ENCODE data around the gene SDCCAG8.
"Not testable (repeated sequence)": the region's sequence is repeated elsewhere in the genome, so short reads cannot be mapped to it uniquely, and the experiment has no call there.

SDCCAG8 gene

DNA sequence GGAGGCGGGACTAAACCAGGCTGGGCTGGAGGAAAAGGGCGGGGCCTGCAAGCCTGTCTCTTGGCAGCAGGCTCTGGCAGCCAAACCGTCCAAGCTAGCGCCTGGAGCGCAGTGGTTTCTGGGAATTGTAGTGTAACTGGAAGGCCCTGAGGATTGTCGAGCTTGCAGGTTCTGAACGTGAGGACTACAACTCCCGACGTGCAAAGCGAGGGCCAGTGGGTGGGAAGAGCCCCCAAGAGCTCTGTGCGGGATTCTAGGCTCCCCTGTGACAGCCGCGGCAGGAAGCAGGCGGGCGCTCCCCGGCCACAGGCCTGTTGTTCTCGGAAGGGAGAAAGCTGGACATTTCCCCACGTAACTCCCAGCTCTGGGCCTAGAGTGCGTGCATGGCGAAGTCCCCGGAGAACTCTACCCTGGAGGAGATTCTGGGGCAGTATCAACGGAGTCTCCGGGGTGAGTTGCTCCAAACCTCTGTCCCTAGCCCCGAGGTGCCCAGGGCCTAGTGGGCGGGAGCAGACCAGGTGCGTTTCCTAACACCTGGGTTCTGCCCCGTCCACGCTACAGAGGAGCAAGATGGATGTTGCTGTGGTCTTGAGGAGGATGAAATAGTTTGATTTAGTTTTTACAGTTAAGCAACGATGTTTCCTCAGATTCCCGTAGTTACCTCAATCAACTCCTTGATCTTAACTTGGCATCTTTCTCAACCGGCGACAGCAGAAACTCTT lies at the start of gene SDCCAG8:
Gene SDCCAG8, plus strand, starts transcription at position 251 of the 722 bp plus-strand sequence. Its CDS starts 133 bp downstream, at position 384.
- DNase-seq (ENCODE audit: low spot score): peak; percentile 99

DNA sequence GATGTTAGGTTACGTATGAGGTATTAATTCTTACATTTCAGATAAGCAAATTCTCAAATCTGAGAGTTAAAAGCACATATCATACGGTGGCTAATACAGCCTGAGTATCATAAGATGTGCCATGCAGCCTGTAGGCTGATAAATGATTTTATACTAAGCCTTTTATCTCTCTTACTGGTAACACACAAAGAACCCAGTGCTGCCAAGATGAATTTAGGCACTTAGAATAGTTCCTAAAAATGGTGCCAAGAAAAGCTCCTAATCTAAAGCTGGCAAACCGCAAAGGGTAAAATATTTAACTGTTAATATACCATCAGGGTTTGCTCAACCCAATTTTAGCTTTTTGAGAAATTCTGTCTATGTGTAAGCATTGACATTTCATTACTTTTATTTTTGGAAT lies 43.9 kb upstream of the SDCCAG8 start:
- not testable (repeated sequence) for DNase-seq (ENCODE audit: low spot score)

DNA sequence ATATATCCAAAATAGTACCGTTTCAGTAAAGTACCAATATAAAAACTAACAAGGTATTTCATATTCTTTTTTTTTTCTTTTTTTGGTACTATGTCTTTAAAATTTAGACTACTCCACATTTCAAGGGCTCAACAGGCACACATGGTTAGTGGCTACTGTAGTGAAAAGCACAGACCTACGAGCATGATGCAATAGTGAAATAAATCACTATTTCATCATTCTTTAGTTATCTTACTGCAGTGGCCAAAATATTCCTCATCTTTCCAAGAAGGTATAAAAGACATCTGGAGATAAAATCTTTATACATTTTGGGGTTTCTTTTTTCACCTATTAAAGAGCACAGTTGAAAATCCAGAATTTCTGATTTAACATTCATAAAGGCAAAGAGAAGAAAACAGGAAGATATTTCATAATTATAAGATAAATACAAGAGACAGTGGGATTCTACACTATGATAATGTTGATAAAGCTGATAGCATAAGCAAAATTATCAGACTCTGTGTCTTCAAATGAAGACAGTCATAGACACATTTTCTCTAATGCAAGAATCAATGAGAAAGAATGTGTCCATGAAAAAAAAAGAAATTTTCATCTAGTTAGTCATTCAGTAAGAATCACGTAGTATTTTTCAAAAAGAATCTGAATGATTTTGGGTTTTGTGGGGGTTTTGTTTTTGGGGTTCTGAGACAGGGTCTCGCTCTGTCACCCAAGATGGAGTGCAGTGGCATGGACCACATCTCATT lies 42.6 kb upstream of the SDCCAG8 start:
- no peak for DNase-seq (ENCODE audit: low spot score)

DNA sequence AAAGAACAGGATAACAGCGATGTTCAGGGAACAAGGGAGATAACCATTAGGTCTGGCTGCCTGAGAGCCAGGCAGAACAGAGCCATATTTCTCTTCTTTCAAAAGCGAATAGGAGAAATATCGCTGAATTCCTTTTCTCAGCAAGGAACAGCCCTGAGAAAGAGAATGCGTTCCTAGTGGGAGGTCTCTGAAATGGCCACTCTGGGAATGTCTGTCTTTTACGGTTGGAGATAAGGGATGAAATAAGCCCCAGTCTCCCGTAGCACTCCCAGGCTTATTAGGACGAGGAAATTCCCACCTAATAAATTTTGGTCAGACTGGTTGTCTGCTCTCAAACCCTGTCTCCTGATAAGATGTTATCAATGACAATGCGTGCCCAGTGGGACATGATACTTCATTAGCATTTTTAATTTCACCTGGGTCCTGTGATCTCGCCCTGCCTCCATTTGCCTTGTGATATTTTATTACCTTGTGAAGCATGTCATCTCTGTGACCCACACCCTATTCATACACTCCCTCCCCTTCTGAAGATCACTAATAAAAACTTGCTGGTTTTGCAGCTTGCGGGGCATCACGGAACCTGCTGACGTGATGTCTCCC lies 40.5 kb upstream of the SDCCAG8 start:
- DNase-seq (ENCODE audit: low spot score): not testable (repeated sequence)

DNA sequence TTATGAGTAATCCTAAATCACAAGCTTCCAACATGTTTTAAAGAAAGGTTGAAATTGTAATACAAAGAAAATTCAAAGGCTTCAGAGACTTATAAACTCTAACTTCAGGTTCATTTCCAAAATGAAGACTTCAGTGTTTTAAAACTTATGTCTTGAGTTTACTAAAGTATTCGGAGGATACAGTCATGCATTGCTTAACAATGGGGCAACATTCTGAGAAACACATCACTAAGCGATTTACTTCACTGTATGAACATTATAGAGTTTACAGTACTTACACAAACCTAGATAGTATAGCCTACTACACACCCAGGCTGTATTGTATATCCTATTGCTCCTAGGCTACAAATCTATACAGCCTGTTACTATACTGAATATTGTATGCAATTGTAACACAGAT lies 39.1 kb upstream of the SDCCAG8 start:
- no peak for DNase-seq (ENCODE audit: low spot score)

DNA sequence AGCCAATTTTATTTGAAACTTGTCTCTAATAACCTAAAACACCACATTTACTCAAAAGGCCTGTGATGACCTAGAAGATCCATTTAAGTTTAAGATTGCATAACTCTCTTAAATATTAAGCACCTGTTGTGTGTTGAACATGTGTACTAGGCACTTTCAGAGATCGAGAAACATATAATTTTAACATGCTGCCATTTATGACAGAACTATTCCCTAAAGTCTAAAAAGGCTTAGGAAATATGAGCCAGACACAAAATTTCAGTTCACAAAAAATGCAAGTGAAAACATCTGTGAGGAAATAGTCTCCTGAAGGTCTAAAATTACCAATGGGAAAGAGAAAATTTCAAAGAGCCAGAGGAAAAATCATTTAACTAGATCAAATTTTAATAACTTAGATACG lies 38.5 kb upstream of the SDCCAG8 start:
- no peak for DNase-seq (ENCODE audit: low spot score)

DNA sequence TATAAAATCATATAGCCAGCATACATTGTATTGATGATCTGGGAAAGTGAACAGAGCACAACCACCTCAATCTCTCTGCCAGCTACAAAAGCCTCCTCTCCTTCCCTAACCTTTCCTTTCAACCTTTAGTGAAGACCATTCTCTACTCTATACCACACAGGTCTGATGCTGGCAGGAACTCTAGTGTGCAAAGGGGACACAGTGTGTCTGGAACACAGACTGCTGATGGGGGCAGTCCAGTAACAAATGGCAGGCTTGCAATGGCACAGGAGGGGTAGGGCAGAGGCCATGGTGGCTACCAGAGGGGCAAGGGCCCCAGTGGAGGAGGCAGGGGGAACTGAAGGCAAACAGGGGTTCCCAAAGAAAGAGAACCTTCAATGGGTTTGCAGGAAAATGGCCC lies 37.8 kb upstream of the SDCCAG8 start:
- DNase-seq (ENCODE audit: low spot score): no peak

DNA sequence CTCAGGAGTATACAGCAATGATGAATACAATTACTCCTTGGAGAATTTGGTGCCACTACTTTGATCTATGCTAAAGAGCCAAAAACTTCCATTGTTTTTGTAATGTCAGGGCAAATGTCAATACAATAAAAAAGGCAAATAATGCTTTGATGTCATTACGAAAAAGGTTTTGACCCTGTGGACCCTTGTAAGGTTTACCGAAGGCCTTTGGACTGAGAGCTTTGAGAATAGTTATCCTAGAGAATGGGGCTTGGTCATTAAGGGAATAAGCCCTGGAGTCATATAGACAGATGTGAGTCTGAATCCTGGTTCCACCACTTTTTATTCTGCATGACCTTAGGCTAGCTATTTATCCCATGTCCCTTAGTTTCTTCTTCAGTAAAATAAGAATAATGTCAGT lies 28.2 kb upstream of the SDCCAG8 start:
- no peak for DNase-seq (ENCODE audit: low spot score)

DNA sequence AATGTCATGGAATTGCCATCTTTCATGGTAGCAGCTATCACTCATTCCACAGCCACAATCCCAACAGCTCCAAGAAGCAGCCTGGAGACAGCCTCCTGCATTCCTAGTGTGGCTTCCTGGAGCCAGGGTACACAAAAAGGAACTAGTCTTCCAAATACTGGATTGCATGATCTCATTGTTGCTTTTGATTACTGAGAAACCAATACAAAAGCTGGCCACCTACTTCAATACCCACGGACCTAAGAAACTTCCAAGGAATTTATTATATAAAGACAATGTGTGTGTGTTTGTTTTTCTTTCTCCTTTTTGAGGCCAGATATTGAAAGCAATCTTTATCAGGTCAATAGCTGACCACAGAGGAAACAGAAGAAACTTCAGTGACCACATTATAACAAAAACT lies 26.3 kb upstream of the SDCCAG8 start:
- DNase-seq (ENCODE audit: low spot score): no peak

DNA sequence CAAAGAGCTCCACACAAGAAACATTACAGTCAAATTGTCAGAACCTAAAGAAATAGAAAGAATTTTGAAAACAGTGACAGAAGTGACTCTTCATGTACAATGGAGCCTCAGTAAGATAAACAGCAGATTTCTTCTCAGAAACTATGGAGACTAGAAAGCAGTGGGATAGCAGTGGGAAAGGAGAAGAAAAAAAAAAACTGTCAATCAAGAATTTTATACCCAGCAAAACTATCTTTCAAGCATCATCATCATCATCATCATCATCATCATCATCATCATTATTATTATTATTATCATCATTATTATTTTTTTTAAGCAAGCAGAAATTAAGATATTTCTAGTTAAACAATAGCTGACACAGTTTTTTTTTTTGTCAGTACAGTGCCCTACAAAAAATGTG lies 24.9 kb upstream of the SDCCAG8 start:
- peak; percentile 16 for DNase-seq (ENCODE audit: low spot score)

DNA sequence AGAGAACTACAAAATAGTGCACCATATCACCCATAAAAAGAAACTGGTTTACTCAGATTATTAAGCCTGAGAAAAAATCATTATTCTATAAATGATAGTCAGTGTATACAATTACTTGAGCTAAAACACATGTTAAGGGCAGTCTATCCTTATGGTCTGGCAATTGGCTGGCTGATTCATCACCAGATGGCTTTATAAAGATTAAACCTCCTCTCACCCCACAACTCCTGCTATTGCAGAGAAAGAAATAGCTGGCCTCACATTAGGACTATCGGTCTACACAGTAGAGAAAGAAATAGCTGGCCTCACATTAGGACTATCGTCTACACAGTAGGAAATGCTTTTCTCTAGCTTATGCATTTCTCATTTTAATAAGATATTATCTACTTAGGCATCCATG lies 21.9 kb upstream of the SDCCAG8 start:
- no peak for DNase-seq (ENCODE audit: low spot score)

DNA sequence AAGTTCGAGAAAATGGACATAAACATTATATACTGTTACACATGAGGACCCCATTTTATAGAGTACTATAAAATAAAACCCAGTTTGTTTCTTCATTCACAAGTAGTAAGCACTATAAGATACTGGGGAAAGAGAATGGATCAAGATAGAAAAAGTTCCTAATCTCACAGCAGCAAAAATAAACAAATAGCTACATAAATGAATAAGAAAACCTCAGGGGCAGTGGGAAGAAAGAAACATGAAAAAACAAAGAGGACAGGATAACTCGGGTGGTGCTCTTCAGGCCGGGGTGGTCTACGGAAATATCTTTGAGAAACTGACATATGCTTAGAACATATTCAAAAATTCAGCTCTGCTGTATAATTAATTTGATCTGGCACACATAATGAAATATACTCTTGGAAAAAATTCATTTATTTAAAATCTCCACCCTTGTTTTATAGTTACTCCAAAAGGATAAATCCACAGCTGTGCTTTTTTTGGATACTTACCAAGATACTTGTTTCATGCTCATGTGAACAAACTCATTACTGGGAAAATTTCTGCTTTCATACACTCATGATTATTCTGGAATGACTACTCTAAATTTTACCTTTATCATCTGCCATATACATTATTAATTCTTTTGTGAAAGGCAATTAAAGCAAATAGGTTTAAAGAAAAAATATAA lies 20.7 kb upstream of the SDCCAG8 start:
- no peak for DNase-seq (ENCODE audit: low spot score)

DNA sequence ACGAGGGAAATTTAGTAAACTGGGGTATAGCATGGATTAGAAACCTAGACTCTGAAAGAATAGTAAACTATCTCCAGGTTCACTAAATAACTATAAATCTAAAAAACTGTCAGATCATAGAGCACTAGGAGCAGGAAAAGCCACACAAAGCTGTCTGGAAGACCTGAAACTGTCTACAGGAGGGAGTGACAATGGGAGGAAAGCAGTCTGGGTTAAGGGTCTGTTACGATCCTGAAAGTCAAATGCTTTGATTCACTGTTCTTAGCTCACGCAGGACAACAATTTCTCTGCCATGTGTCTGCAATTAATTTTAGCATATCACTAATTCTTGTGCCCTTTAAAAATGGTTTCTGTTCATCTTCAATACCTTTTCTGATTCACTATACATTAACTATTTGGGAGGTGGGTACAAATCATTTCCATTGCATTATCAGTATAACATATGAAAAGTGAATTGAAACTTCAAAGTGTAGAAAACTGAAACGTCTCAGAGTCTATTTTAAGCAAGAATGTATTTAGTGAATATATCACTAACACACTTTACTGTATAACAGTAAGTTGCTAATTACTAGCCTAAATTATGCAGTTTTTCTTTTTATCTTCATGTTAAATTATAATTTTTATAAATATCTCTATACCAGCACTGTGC lies 19.1 kb upstream of the SDCCAG8 start:
- no peak for DNase-seq (ENCODE audit: low spot score)

DNA sequence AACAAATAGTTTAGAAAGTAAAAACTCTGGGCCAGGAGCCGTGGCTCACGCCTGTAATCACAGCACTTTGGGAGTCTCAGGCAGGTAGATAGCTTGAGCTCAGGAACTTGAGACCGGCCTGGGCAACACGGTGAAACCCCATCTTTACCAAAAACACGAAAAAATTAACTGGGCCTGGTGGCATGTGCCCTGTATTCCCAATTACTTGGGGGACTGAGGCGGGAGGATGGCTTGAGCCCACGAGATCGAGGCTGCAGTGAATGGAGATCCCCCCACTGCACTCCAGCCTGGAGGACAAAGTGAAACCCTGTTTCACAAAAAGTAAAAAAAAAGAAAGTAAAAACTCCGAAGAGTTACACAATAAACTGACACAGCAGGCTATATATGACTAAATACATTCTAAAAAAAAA lies 11.4 kb upstream of the SDCCAG8 start:
- DNase-seq (ENCODE audit: low spot score): no peak

DNA sequence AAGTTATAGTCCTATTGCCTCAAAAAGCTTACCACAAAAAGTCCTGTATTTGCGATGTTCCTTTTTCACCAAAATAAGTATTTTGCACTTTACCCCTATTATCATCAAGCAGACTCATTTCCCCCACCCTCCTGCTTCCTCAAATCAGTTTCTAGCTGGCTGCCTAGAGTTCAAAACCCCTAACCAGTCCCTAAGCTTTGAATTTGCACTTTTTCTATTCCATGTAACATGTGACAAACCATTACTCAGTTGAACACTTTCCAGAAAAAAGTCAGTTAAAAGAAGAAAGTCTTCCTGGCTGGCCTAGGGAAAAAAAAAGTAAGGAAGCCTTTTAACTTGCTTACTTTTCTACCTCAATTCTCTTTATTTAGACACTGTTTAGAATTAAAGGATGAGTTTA lies 8.9 kb upstream of the SDCCAG8 start:
- no peak for DNase-seq (ENCODE audit: low spot score)

DNA sequence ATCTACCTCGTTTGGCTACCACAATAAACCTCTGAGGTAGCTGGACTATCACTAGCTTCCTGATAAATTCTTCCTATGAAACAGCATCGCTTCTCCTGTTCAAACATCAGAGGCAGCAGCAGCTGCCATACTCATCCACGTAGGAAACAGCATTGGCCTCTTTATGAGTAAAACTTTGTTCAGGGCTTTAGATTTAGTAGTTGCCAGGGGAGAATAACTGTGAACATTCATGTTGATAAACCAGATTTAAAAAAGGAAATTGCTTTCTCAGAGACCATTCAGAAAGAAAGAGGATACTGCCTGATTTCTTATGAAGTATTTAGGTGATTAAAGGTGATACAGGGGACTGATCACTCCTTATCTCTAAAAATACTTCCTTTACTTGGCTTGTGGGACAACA lies 7.9 kb upstream of the SDCCAG8 start:
- DNase-seq (ENCODE audit: low spot score): no peak

DNA sequence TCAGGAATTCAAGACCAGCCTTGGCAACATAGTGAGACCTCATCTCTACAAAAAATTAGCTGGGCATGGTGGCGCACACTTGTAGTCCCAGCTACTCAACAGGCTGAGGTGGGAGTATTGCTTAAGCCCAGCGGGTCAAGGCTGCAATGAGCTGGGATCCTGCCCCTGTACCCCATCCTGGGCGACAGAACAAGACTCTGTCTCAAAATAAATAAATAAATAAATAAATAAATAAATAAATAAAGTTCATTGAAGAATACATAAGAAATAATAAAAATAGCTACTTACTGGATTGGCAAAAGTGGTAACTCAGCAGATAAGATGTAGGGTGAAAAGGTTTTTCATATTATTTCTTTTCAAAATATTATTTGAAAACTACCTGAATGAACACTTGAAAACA lies 6.6 kb upstream of the SDCCAG8 start:
- DNase-seq (ENCODE audit: low spot score): no peak

DNA sequence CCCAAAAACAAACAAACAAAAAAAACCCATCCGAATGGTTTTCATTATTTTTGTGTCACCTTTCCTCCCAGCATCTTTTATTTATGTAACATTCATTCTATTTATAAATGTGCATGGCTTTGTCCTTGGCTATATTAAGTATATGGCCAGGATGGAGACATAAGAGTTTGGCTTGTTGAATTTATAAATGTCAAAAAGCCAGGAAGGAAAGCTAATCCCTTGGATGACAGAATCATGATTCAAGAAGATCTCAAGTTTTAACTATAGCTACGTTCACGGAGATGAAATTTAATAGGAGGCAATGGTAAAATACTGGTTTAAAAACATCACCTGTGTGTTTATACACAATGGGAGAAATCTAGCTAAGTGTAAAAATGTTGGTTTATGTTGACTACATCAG lies 5.7 kb upstream of the SDCCAG8 start:
- no peak for DNase-seq (ENCODE audit: low spot score)

DNA sequence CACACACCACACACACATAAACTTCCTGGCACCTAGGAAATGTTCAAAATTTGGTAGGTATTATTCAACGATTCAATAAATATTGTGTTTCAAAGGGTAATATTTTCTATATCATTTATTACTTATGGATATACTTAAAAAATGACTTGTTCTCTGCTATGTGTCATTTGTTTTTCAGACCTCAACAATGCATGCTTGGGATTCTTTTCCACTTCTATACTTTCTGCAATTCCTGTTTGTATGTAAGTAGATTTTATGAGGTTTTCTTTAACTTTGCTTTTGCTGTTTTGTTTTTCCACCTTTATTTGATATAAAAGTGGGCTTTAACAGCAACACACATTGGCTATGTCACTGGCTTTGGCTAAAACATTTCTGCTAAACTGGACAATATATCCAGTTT lies 4.3 kb upstream of the SDCCAG8 start:
- DNase-seq (ENCODE audit: low spot score): no peak

DNA sequence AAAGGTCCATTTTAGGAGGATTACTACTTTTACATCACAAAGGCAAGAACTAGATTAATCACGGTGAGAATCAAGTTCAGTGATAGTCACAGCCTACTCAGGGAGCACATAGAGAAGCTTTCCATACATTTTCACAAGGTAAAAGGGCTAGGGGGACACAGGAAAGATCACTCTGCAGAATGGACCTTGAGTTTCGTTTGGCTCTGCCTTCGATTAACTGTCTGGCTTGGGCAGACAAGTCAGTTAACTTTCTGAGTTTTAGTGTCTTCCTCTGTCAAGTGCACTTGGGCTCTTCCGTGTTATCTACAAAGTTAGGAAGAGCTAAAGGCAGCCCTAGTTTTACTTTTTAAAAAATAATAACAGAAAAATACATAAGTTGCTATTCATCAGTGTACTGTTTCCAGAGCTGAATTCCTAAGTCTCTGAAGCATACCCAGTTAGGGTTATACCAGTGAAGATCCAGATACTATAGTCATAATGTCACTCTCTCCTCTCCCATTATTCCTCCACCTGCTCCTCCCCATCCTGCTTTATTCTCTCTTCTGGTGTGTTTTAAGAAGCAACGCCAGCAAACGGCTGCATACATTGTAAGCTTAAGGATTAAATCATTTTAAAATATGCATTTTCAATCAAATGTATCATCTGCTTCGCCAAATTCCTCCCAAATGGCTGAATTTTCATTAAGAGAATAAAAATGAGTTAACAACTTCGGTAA lies 2.5 kb upstream of the SDCCAG8 start:
- peak; percentile 11 for DNase-seq (ENCODE audit: low spot score)

DNA sequence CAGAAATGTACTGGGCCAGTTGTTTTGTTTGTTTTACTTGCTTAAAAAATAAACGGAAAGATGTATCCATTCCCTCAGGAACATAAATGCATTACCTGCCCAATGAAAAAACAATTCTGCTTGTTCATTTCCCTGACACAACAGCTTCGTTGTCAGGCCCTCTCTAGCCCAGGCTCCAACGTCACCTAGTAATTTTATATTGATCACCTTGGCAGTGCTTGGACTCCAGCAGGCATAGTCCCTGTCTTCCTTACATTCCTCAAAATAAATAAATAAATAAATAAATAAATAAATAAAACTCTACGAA lies 2.0 kb upstream of the SDCCAG8 start:
- no peak for DNase-seq (ENCODE audit: low spot score)

Measured in hematopoietic multipotent progenitor cell treated with erythropoietin and hydrocortisone succinate and interleukin-3 and kit ligand, for 15 days (in vitro differentiated cells).